Cardiac muscle cell (in vitro differentiated cells and primary cell): Measurements from ENCODE around the gene SUPT6H. TPM values are rescaled to one million over a fixed set of nuclear protein-coding genes. Genes with fewer than 3 reads are reported as not detected.
A peak's percentile ranks its signal among the peaks of the same experiment; 100 is the strongest.

Experiments used
- DNase-seq, 2 donors: peaks; one replicate each; pipeline versions ENCODE4 v3.0.0 to v3.0.0-alpha.2; 2010 to 2017; ENCODE audit warnings: low read depth in 1 of 2, low spot score in 1 of 2
- H3K27ac ChIP-seq: fragments of 200-600 bp; sonication (generic); 2 replicates; pipeline ENCODE4 v1.5.1; 2016
- H3K27me3 ChIP-seq: fragments of 200-600 bp; sonication (generic); 2 replicates; pipeline ENCODE4 v1.6.0; 2016; ENCODE audit warnings: control low read depth
- H3K36me3 ChIP-seq: fragments of 200-600 bp; sonication (generic); 2 replicates; pipeline ENCODE4 v1.5.1; 2016; ENCODE audit warnings: control low read depth
- H3K4me1 ChIP-seq: fragments of 200-600 bp; sonication (generic); 2 replicates; pipeline ENCODE4 v1.8.1; 2017; ENCODE audit warnings: low read depth, mild to moderate bottlenecking, mixed run types
- H3K4me3 ChIP-seq: fragments of 200-600 bp; sonication (generic); 2 replicates; pipeline ENCODE4 v1.5.1; 2016; ENCODE audit warnings: mild to moderate bottlenecking
- H3K9me3 ChIP-seq: fragments of 200-600 bp; sonication (generic); 2 replicates; pipeline ENCODE4 v1.5.1; 2017; ENCODE audit warnings: low read depth, mild to moderate bottlenecking, control low read depth
- CTCF ChIP-seq: IDR thresholded peaks from 2 replicates; pipeline ENCODE4 v1.5.1; 2012; ENCODE audit warnings: low read depth, mild to moderate bottlenecking, low read length
- polyA plus RNA-seq: library from polyadenylated mRNA; unstranded; fragments of >200 nt; fragmentation: Nextera tagmentation; extraction: Ambion mirVana; gene quantifications from 2 replicates; pipeline ENCODE4 v1.2.1, GENCODE V29; 2016
- total RNA-seq: library from RNA; depleted of rRNA; stranded (reverse); fragments of >200 nt; gene quantifications from 2 replicates; pipeline ENCODE4 v1.2.3, GENCODE V29; 2016

SUPT6H gene
- total and polyA plus RNA-seq, 2 experiments from 2014 or later, result 29.7 to 67.8 TPM

- H3K4me1 ChIP-seq, result peaks cover 1% of the 10 kb centered on the region
- H3K27me3 ChIP-seq, result no peaks in the 10 kb centered on the region
- no peaks in the 10 kb centered on the region for H3K9me3 ChIP-seq
- H3K4me3 ChIP-seq, result peak within 1 kb of the TSS; percentile 78
- DNase-seq, result peak; percentile 61 to 85
- no peak for TF ChIP-seq CTCF
- H3K36me3 ChIP-seq, result peaks cover 17% of the 10 kb centered on the region
- H3K27ac ChIP-seq, result peak within 1 kb of the TSS; percentile 75
Observed at GRCh38 chr17:28726226-28726626, 64.2 kb downstream of the SUPT6H start, which contains the start of gene TLCD1. TSS of gene TLCD1 (minus strand) at chr17:28726233. CDS start at chr17:28726097, 136 bp downstream.

GRCh38 chr17:28726627-28727491, 64.9 kb downstream of the SUPT6H start:
- no peaks in the 10 kb centered on the region for H3K9me3 ChIP-seq
- no peaks in the 10 kb centered on the region for H3K4me1 ChIP-seq
- DNase-seq, result peak; percentile 96 to 97
- H3K27me3 ChIP-seq, result no peaks in the 10 kb centered on the region
- peaks cover 10% of the 10 kb centered on the region for H3K36me3 ChIP-seq
- H3K27ac ChIP-seq, result peak overlapping the region; percentile 75
- peak overlapping the region; percentile 78 for H3K4me3 ChIP-seq
- TF ChIP-seq CTCF, result peak; percentile 96

- Histone ChIP-seq H3K4me3 (peak within 1 kb of the TSS; percentile 78), H3K4me1 (no peaks in the 10 kb centered on the region), H3K9me3 (no peaks in the 10 kb centered on the region), H3K36me3 (peaks cover 7% of the 10 kb centered on the region), H3K27me3 (no peaks in the 10 kb centered on the region), H3K27ac (peak within 1 kb of the TSS; percentile 75)
- peak; percentile 94 to 95 for DNase-seq
- no peak for TF ChIP-seq CTCF
Observed at GRCh38 chr17:28728364-28729200, 66.6 kb downstream of the SUPT6H start, which contains the start of gene NEK8. TSS of gene NEK8 (plus strand) at chr17:28728788. CDS start at chr17:28728814, 26 bp downstream.

GRCh38 chr17:28729950-28730330, 67.9 kb downstream of the SUPT6H start:
- no peak for TF ChIP-seq CTCF
- no peak overlapping the region for H3K27ac ChIP-seq
- DNase-seq, result no peak
- H3K4me1 ChIP-seq, result no peaks in the 10 kb centered on the region
- no peaks in the 10 kb centered on the region for H3K36me3 ChIP-seq
- no peak overlapping the region for H3K4me3 ChIP-seq
- H3K27me3 ChIP-seq, result no peaks in the 10 kb centered on the region
- H3K9me3 ChIP-seq, result no peaks in the 10 kb centered on the region

- no peaks in the 10 kb centered on the region for H3K27me3 ChIP-seq
- H3K36me3 ChIP-seq, result no peaks in the 10 kb centered on the region
- no peak for TF ChIP-seq CTCF
- no peak for DNase-seq
- H3K27ac ChIP-seq, result no peak overlapping the region
- H3K4me1 ChIP-seq, result no peaks in the 10 kb centered on the region
- no peaks in the 10 kb centered on the region for H3K9me3 ChIP-seq
- H3K4me3 ChIP-seq, result no peak overlapping the region
Observed at GRCh38 chr17:28733346-28733745, 71.3 kb downstream of the SUPT6H start.
